GM23338 (cell line): ENCODE measurements around the gene MRTFA. TPM values are rescaled to one million over a fixed set of nuclear protein-coding genes. Genes with fewer than 3 reads are reported as not detected.

ENCODE experiments used
- ATAC-seq: fragments of 200-7000 bp; cut with Tn5 transposase; 3 replicates; pipeline ENCODE4 v1.9.1; 2020
- DNase-seq: peaks from one replicate; pipeline ENCODE4 v3.0.0-alpha.2; 2015; ENCODE audit warnings: low spot score
- H2AFZ ChIP-seq: fragments of 200-600 bp; sonication (generic); 2 replicates; pipeline ENCODE4 v1.8.0; 2016; ENCODE audit warnings: antibody characterized with exemption, mild to moderate bottlenecking, moderate library complexity
- H3F3A ChIP-seq: fragments of 200-600 bp; sonication (generic); replicated peaks from 2 replicates; pipeline ENCODE4 v1.8.0; 2017; ENCODE audit warnings: antibody characterized with exemption, mixed run types, low read depth
- H3K27ac ChIP-seq: fragments of 200-600 bp; sonication (generic); 2 replicates; pipeline ENCODE4 v1.6.1; 2016; ENCODE audit warnings: low read depth
- H3K27me3 ChIP-seq: fragments of 200-600 bp; sonication (generic); 2 replicates; pipeline ENCODE4 v1.8.0; 2016; ENCODE audit warnings: mild to moderate bottlenecking, mixed run types, moderate library complexity; ENCODE audit not compliant: insufficient read depth
- H3K36me3 ChIP-seq: fragments of 200-600 bp; sonication (generic); 2 replicates; pipeline ENCODE4 v1.8.0; 2016; ENCODE audit warnings: mild to moderate bottlenecking; ENCODE audit not compliant: insufficient read depth
- H3K4me1 ChIP-seq: fragments of 200-600 bp; sonication (generic); 2 replicates; pipeline ENCODE4 v1.8.0; 2016; ENCODE audit warnings: mild to moderate bottlenecking, moderate library complexity; ENCODE audit not compliant: insufficient read depth
- H3K4me2 ChIP-seq: fragments of 200-600 bp; sonication (generic); 2 replicates; pipeline ENCODE4 v1.7.1; 2017; ENCODE audit warnings: mixed run types
- H3K4me3 ChIP-seq: fragments of 200-600 bp; sonication (generic); 2 replicates; pipeline ENCODE4 v1.6.1; 2016; ENCODE audit warnings: mixed run types
- H3K79me2 ChIP-seq: fragments of 200-600 bp; sonication (generic); replicated peaks from 2 replicates; pipeline ENCODE4 v1.8.0; 2017; ENCODE audit warnings: mild to moderate bottlenecking; ENCODE audit not compliant: insufficient read depth
- H3K9me2 ChIP-seq: fragments of 200-600 bp; sonication (generic); 2 replicates; pipeline ENCODE4 v1.8.0; 2017; ENCODE audit not compliant: insufficient read depth
- H4K20me1 ChIP-seq: fragments of 200-600 bp; sonication (generic); replicated peaks from 2 replicates; pipeline ENCODE4 v1.8.0; 2017; ENCODE audit warnings: mild to moderate bottlenecking; ENCODE audit not compliant: insufficient read depth
- H3K27ac Mint-ChIP-seq: 2 replicates; pipeline ENCODE4 v1.8.0; 2020; ENCODE audit warnings: inconsistent platforms, mild to moderate bottlenecking, moderate library complexity, mixed read lengths
- H3K27me3 Mint-ChIP-seq: 3 replicates; pipeline ENCODE4 v1.8.0; 2022; ENCODE audit warnings: low read depth, mild to moderate bottlenecking, moderate library complexity, mixed read lengths, inconsistent platforms; ENCODE audit not compliant: insufficient read depth, poor library complexity
- H3K36me3 Mint-ChIP-seq: 3 replicates; pipeline ENCODE4 v1.8.0; 2021; ENCODE audit warnings: low read depth, mild to moderate bottlenecking, inconsistent platforms, moderate library complexity, mixed read lengths
- H3K4me1 Mint-ChIP-seq: 3 replicates; pipeline ENCODE4 v1.8.0; 2020; ENCODE audit warnings: mild to moderate bottlenecking, inconsistent platforms, mixed read lengths
- H3K4me3 Mint-ChIP-seq: 3 replicates; pipeline ENCODE4 v1.8.0; 2021; ENCODE audit warnings: moderate library complexity, mild to moderate bottlenecking, inconsistent platforms, mixed read lengths
- H3K9me3 Mint-ChIP-seq: 3 replicates; pipeline ENCODE4 v1.8.0; 2020; ENCODE audit warnings: moderate library complexity, mild to moderate bottlenecking, inconsistent platforms, mixed read lengths
- EZH2 ChIP-seq: fragments of 200-600 bp; sonication (generic); IDR thresholded peaks from one replicate; pipeline ENCODE4 v1.8.0; 2017; ENCODE audit warnings: antibody characterized with exemption, mild to moderate bottlenecking, low read depth; ENCODE audit not compliant: unreplicated experiment
- EZH2phosphoT487 ChIP-seq: fragments of 200-600 bp; sonication (generic); IDR thresholded peaks from one replicate; pipeline ENCODE4 v1.8.1; 2018; ENCODE audit warnings: antibody characterized with exemption; ENCODE audit not compliant: unreplicated experiment
- POLR2AphosphoS5 ChIP-seq: IDR thresholded peaks from 2 replicates; pipeline ENCODE4 v1.6.1; 2016; ENCODE audit warnings: antibody characterized with exemption, low read depth
- REST ChIP-seq: IDR thresholded peaks from one replicate; pipeline ENCODE4 v1.6.1; 2018; ENCODE audit warnings: antibody characterized with exemption; ENCODE audit not compliant: unreplicated experiment
- ZNF331 ChIP-seq: fragments of 250-450 bp; sonication (Bioruptor Pico); IDR thresholded peaks from 2 replicates; pipeline ENCODE4 v1.5.0; 2020; ENCODE audit warnings: low read depth, mild to moderate bottlenecking, moderate library complexity
- ZNF462 ChIP-seq: fragments of 250-450 bp; sonication (Bioruptor Pico); IDR thresholded peaks from 2 replicates; pipeline ENCODE4 v1.5.0; 2020; ENCODE audit warnings: mild to moderate bottlenecking, moderate library complexity
- polyA plus RNA-seq: library from polyadenylated mRNA; unstranded; fragments of >200 nt; fragmentation: Nextera tagmentation; extraction: Ambion mirVana; gene quantifications from 2 replicates; pipeline ENCODE4 v1.2.1, GENCODE V29; 2016
- total RNA-seq: library from RNA; depleted of rRNA; stranded (reverse); fragments of >200 nt; shearing (Covaris generic); gene quantifications from 2 replicates; pipeline ENCODE4 v1.2.3, GENCODE V29; 2014

MRTFA gene
- total and polyA plus RNA-seq, 2 experiments from 2014 or later = 18.1 to 92.4 TPM

- H3K36me3 Mint-ChIP-seq = peaks cover 18% of the 10 kb centered on the region
- H2AFZ ChIP-seq = no peak overlapping the region
- H3K36me3 ChIP-seq = peaks cover 3% of the 10 kb centered on the region; the same call in 1 of the 2 replicates
- H3K79me2 ChIP-seq = no peaks in the 10 kb centered on the region
- H3K27me3 ChIP-seq = no peaks in the 10 kb centered on the region
- peaks cover 15% of the 10 kb centered on the region for H3K4me1 Mint-ChIP-seq
- no peaks in the 10 kb centered on the region; the same call in 2 of the 3 replicates for H3K9me3 Mint-ChIP-seq
- H4K20me1 ChIP-seq = no peaks in the 10 kb centered on the region; the same call in 1 of the 2 replicates
- no peak overlapping the region for H3K27ac Mint-ChIP-seq
- H3K27me3 Mint-ChIP-seq = peaks cover 10% of the 10 kb centered on the region
- TF ChIP-seq EZH2 = no peak
- no peak for TF ChIP-seq POLR2AphosphoS5
- TF ChIP-seq ZNF331 = no peak
- TF ChIP-seq REST = no peak
- no peak for TF ChIP-seq EZH2phosphoT487
- no peak for TF ChIP-seq ZNF462 (CRISPR knock-in tag)
- ATAC-seq (no peak), DNase-seq (no peak)
- no peak overlapping the region for H3K4me2 ChIP-seq
- H3F3A ChIP-seq = no peaks in the 10 kb centered on the region
- H3K4me3 Mint-ChIP-seq = no peak overlapping the region
- H3K4me1 ChIP-seq = no peaks in the 10 kb centered on the region
- H3K9me2 ChIP-seq = no peaks in the 10 kb centered on the region
- no peak overlapping the region for H3K4me3 ChIP-seq
- no peak overlapping the region for H3K27ac ChIP-seq
Observed at GRCh38 chr22:40400159-40400558, 236.4 kb downstream of the MRTFA start.
